Keratinocyte (primary cell): ENCODE measurements around the gene RRP1. TPM values are rescaled to one million over a fixed set of nuclear protein-coding genes. Genes with fewer than 3 reads are reported as not detected.
A peak's percentile ranks its signal among the peaks of the same experiment; 100 is the strongest.

Experiments used
- DNase-seq: peaks from one replicate; pipeline ENCODE4 v3.0.0-alpha.2; 2011; ENCODE audit warnings: low read depth, missing footprints, low spot score
- FAIRE-seq: peaks from 2 replicates; lab custom pipeline; 2011; peaks lifted over from hg19 to GRCh38; lab: Jason Lieb, UNC
- H2AFZ ChIP-seq: 2 replicates; pipeline ENCODE4 v1.6.0; 2012; ENCODE audit warnings: low read length, control low read depth, inconsistent platforms; ENCODE audit not compliant: control insufficient read depth
- H3K27ac ChIP-seq: 2 replicates; pipeline ENCODE4 v1.5.1; 2011; ENCODE audit warnings: low read length; ENCODE audit not compliant: control insufficient read depth, insufficient read depth
- H3K27me3 ChIP-seq: 3 replicates; pipeline ENCODE4 v1.6.0; 2011; ENCODE audit warnings: low read length; ENCODE audit not compliant: control insufficient read depth, insufficient read depth; ENCODE audit errors: extremely low read depth
- H3K36me3 ChIP-seq, 2 experiments: 2 replicates in 1 of 2; 3 replicates in 1 of 2; pipeline ENCODE4 v1.5.1; 2011; ENCODE audit warnings: low read length in 2 of 2, mild to moderate bottlenecking in 1 of 2; ENCODE audit not compliant: control insufficient read depth in 2 of 2, insufficient read depth in 2 of 2; ENCODE audit errors: extremely low read depth in 1 of 2
- H3K4me1 ChIP-seq: 3 replicates; pipeline ENCODE4 v1.5.1; 2011; ENCODE audit warnings: low read length; ENCODE audit not compliant: control insufficient read depth, insufficient read depth; ENCODE audit errors: extremely low read depth
- H3K4me2 ChIP-seq: 3 replicates; pipeline ENCODE4 v1.6.0; 2011; ENCODE audit warnings: low read depth, low read length; ENCODE audit not compliant: control insufficient read depth, insufficient read depth; ENCODE audit errors: extremely low read depth
- H3K4me3 ChIP-seq, 3 experiments: fragments of 200-600 bp in 1 of 3; sonication (generic) in 1 of 3; 2 replicates in 2 of 3; 3 replicates in 1 of 3; pipeline ENCODE4 v1.5.1; 2011 to 2016; ENCODE audit warnings: low read length in 3 of 3, mild to moderate bottlenecking in 3 of 3, control low read depth in 2 of 3, inconsistent platforms in 1 of 3, low read depth in 1 of 3, mixed read lengths in 1 of 3, mixed run types in 1 of 3, moderate library complexity in 1 of 3; ENCODE audit not compliant: control insufficient read depth in 2 of 3, insufficient read depth in 2 of 3; ENCODE audit errors: extremely low read depth in 1 of 3
- H3K79me2 ChIP-seq: 2 replicates; pipeline ENCODE4 v1.6.0; 2012; ENCODE audit warnings: low read length; ENCODE audit not compliant: control insufficient read depth, insufficient read depth
- H3K9ac ChIP-seq: 3 replicates; pipeline ENCODE4 v1.6.0; 2011; ENCODE audit warnings: low read length; ENCODE audit not compliant: control insufficient read depth, insufficient read depth; ENCODE audit errors: extremely low read depth
- H3K9me1 ChIP-seq: 3 replicates; pipeline ENCODE4 v1.6.0; 2011; ENCODE audit warnings: low read length; ENCODE audit not compliant: control insufficient read depth, insufficient read depth; ENCODE audit errors: extremely low read depth
- H3K9me3 ChIP-seq: 2 replicates; pipeline ENCODE4 v1.5.1; 2012; ENCODE audit warnings: low read depth, low read length; ENCODE audit not compliant: control insufficient read depth
- H4K20me1 ChIP-seq: 3 replicates; pipeline ENCODE4 v1.6.0; 2011; ENCODE audit warnings: low read length; ENCODE audit not compliant: control insufficient read depth, insufficient read depth; ENCODE audit errors: extremely low read depth
- EZH2 ChIP-seq: IDR thresholded peaks from one replicate; pipeline ENCODE4 v1.6.1; 2012; ENCODE audit warnings: inconsistent platforms, mild to moderate bottlenecking, low read length, moderate library complexity
- dilution Hi-C: fragments of 300-500 bp; cut with MboI; formaldehyde crosslinking; loops from one replicate; pipeline ENCODE4 v1.7.0; 2020; ENCODE audit warnings: low sequenced_read_pairs; ENCODE audit not compliant: extremely low pct_ligation_motif_present
- polyA plus RNA-seq, 5 experiments: library from polyadenylated mRNA; depleted of rRNA in 3 of 5; stranded (reverse) in 3 of 5; stranded (forward) in 1 of 5; unstranded in 1 of 5; fragments of >200 nt; gene quantifications; 1 replicate in 1 of 5; 2 replicates in 3 of 5; 3 replicates in 1 of 5; pipeline versions ENCODE4 v1.2.1 to v1.2.3, GENCODE V29; 2011 to 2012; ENCODE audit warnings: missing spikeins in 2 of 5, low read depth in 1 of 5, low replicate concordance in 1 of 5
- TF ChIP-seq, protein P1 (sequence below), 3 experiments: IDR thresholded peaks in 1 of 3; conservative IDR thresholded peaks in 1 of 3; optimal IDR thresholded peaks in 1 of 3; 2 replicates in 2 of 3; 3 replicates in 1 of 3; pipeline versions ENCODE3 to v1.5.1; 2011; ENCODE audit warnings: low read length in 3 of 3, mild to moderate bottlenecking in 3 of 3, moderate library complexity in 2 of 3, control low read depth in 1 of 3, inconsistent platforms in 1 of 3; ENCODE audit not compliant: insufficient read depth in 2 of 3; ENCODE audit errors: extremely low read depth in 1 of 3

RRP1 gene
- polyA plus RNA-seq, 1 donor (not counting 4 experiments of a cell fraction or from before 2014, with no cell fraction given): 25.0 TPM

DNA sequence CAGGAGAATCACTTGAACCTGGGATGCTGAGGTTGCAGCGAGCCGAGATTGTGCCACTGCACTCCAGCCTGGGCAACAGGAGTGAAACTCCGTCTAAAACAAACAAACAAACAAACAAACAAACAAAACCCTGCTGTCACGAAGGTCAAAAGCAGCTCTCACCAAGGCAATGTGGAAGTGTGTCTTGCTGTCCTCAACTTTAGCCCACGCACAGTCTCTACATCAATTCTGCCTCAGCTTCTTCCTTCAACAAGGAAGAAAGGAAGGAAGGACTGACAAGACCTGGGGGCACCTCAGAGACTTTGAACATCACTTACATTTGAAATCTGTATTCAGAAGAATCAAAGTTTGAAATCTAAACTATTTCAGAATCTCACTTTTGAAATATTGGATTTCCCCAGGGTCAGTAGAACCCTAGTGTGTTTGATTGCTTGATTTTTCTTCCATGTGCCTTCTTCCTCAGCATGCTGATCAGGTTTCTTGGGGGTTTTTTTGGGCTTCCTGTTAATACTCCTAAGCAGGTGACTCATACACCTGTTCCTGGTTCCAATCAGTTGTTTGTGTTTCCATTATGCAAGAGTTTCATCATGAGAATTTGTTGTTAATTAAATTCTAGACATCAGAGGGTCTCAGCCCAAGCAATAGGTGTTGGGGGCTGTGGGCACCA lies 6.8 kb upstream of the RRP1 start:
- Histone ChIP-seq H3K4me1 (peaks cover 32% of the 10 kb centered on the region), H4K20me1 (no peaks in the 10 kb centered on the region), H3K9ac (no peak overlapping the region), H3K27ac (peak overlapping the region; percentile 10), H3K36me3 (no peaks in the 10 kb centered on the region), H3K4me3 (no peak overlapping the region), H3K9me1 (no peaks in the 10 kb centered on the region), H3K4me2 (peak overlapping the region; percentile 4), H3K9me3 (no peaks in the 10 kb centered on the region), H2AFZ (no peak overlapping the region), H3K27me3 (no peaks in the 10 kb centered on the region), H3K79me2 (no peaks in the 10 kb centered on the region)
- DNase-seq (no peak), FAIRE-seq (no peak)
- dilution Hi-C loops: no loop called here
- TF ChIP-seq, protein P1, sequence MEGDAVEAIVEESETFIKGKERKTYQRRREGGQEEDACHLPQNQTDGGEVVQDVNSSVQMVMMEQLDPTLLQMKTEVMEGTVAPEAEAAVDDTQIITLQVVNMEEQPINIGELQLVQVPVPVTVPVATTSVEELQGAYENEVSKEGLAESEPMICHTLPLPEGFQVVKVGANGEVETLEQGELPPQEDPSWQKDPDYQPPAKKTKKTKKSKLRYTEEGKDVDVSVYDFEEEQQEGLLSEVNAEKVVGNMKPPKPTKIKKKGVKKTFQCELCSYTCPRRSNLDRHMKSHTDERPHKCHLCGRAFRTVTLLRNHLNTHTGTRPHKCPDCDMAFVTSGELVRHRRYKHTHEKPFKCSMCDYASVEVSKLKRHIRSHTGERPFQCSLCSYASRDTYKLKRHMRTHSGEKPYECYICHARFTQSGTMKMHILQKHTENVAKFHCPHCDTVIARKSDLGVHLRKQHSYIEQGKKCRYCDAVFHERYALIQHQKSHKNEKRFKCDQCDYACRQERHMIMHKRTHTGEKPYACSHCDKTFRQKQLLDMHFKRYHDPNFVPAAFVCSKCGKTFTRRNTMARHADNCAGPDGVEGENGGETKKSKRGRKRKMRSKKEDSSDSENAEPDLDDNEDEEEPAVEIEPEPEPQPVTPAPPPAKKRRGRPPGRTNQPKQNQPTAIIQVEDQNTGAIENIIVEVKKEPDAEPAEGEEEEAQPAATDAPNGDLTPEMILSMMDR (optimal IDR thresholded peaks at IDR 0.05 in 1 of 3, IDR thresholded peaks at IDR 0.05 in 1 of 3, conservative IDR thresholded peaks at IDR 0.05 in 1 of 3; ENCODE audit: extremely low read depth in 1 of 3, insufficient read depth in 2 of 3, low read length in 3 of 3): no peak
- no peak for TF ChIP-seq EZH2

DNA sequence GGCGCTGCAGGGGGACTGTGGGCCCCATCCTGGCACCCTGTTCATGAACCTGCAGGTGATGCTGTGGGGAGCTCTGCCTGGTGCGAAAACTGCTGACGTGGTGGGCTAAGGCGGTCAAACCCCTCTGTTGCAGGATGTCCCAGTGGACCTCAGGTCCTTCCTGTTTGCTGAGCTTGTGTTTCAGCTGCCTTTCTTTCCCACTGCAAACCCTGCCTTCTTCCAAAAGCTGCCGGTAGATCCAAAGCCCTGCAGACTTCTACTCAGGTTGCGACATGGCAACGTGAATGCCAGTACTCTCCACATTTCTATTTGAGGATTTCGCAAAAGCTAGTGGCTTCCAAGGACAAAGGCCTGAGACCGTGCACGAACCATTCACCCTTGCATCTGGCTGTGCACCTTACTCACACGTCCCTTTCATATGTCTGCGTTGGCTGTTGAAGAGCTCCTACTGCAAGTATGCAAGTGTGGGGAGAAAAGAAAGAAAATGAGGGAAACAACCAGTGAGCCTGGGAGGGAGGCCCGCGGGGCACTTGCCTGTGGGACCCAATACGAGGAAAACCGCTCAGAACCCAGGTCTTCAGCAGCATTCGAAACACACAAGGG lies 6.2 kb upstream of the RRP1 start:
- dilution Hi-C loops: no loop called here

More for the DNA sequence above, 6.2 kb upstream of the RRP1 start:
- H3K9me3 ChIP-seq: no peaks in the 10 kb centered on the region
- H3K4me3 ChIP-seq: no peak overlapping the region
- no peak for FAIRE-seq
- no peak overlapping the region for H3K4me2 ChIP-seq
- no peak overlapping the region for H2AFZ ChIP-seq
- DNase-seq: no peak
- no peaks in the 10 kb centered on the region for H3K9me1 ChIP-seq
- peaks cover 32% of the 10 kb centered on the region for H3K4me1 ChIP-seq
- H3K27me3 ChIP-seq: no peaks in the 10 kb centered on the region
- no peaks in the 10 kb centered on the region for H3K79me2 ChIP-seq
- no peak overlapping the region for H3K9ac ChIP-seq
- H3K27ac ChIP-seq: no peak overlapping the region
- no peaks in the 10 kb centered on the region for H3K36me3 ChIP-seq
- no peaks in the 10 kb centered on the region for H4K20me1 ChIP-seq
- TF ChIP-seq, protein P1 (optimal IDR thresholded peaks at IDR 0.05 in 1 of 3, IDR thresholded peaks at IDR 0.05 in 1 of 3, conservative IDR thresholded peaks at IDR 0.05 in 1 of 3; ENCODE audit: extremely low read depth in 1 of 3, insufficient read depth in 2 of 3, low read length in 3 of 3): no peak
- TF ChIP-seq EZH2: no peak
